Measurements from ENCODE around the gene FCMR. TPM values are rescaled to one million over a fixed set of nuclear protein-coding genes. Genes with fewer than 3 reads are reported as not detected.
A peak's percentile ranks its signal among the peaks of the same experiment; 100 is the strongest.

Gene FCMR
- total and polyA plus RNA-seq, 9 of the 15 experiments (the other 6 are each of a cell fraction or from before 2014, with no cell fraction given), result 0.11 to 0.82 (median 0.20) TPM; not detected in 5

DNA sequence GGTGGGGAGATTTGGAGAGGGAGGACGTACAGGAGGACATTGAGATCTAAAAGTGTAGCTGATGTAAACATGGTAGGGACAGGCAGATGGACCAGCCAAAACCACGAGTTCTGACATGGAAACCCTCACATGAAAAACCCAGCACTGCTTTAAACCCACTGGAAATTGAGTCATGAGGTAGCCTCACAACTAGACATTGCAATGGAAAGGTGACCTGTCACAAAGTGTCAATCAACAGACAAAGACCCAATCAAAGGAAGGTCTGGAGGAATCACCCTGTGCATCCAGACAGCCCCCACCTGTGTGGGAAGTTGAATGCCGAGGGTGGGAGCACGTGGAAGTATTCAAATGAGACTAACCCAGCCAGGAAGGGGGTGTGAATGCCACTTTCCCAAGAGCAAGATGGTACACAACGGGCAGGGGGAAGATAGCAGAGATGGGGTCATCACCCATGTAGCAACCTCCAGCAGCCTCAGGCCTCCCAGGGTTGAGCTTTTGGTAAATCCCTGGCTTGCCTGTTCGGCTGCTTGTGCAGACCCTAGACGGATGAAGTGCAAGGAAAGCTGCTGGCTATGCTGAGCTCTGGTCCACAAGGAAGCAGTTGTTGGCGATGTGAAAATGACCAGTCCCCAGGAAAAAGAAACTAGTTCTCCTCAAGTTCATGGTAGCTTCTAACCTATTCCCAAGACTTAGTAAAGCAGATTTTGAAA lies 5.6 kb downstream of the FCMR start:
- Histone ChIP-seq H4K20me1 (replicated peaks; ENCODE audit: control insufficient read depth, insufficient read depth, low read length) (0 out of 2 replicates have a peak, but pooled peaks cover 3% of the 10 kb centered on the region), H2AFZ (ENCODE audit: low read depth, low read length) (no peak overlapping the region), H3K9ac (ENCODE audit: insufficient read depth in 1 of 2, low read depth in 2 of 2, low read length in 2 of 2) (no peak overlapping the region), H3K4me1 (replicated peaks in 1 of 2; ENCODE audit: control insufficient read depth in 2 of 2, insufficient read depth in 2 of 2, low read length in 2 of 2) (no peaks in the 10 kb centered on the region), H3K36me3 (ENCODE audit: control insufficient read depth, insufficient read depth, low read length) (no peaks in the 10 kb centered on the region), H3K79me2 (ENCODE audit: control insufficient read depth, insufficient read depth, low read length) (no peaks in the 10 kb centered on the region), H3K27ac (ENCODE audit: extremely low read depth, low read depth, low read length) (no peak overlapping the region), H3K9me1 (ENCODE audit: control insufficient read depth, insufficient read depth, low read length) (no peaks in the 10 kb centered on the region), H3K27me3 (ENCODE audit: control insufficient read depth in 2 of 2, insufficient read depth in 2 of 2, low read length in 2 of 2) (peaks cover 34 to 45% of the 10 kb centered on the region in 2 experiments), H3K4me3 (no peak overlapping the region), H3K9me3 (replicated peaks; ENCODE audit: control insufficient read depth, insufficient read depth, low read depth, low read length) (no peaks in the 10 kb centered on the region), H3K4me2 (ENCODE audit: insufficient read depth, low read length) (no peak overlapping the region)
- ATAC-seq (no peak), FAIRE-seq (no peak), DNase-seq (ENCODE audit: extremely low read depth in 1 of 4, low spot score in 3 of 4) (no peak)
- intact Hi-C loops (cut with micrococcal nuclease), result no loop called here
- CTCF ChIA-PET (ENCODE audit: low intra/inter-chr PET ratio), result interaction anchor here (0.5 to 0.6 kb wide), 3 partner anchors 169 to 881 kb away, joined by 3 to 5 read pairs (median 4); no protein-coding TSS in a partner anchor
- POLR2A ChIA-PET, result interaction anchor here (0.6 kb wide), 3 partner anchors 9 to 191 kb away, joined by 3 to 4 read pairs (median 4); no protein-coding TSS in a partner anchor
- in situ Hi-C loops (cut with MboI), result loop anchor here (25.0 kb wide), 1 partner anchor 304 kb away; the partner anchor contains the start of gene EIF2D
- WGBS (ENCODE audit: insufficient coverage, low coverage, missing lambda C conversion rate), result 3% methylated on average over 8 of the region's 8 CpGs
- BruUV-seq (replicated peaks), result no TSS peak
- TF ChIP-seq MAFK (IDR thresholded peaks at IDR 0.05; ENCODE audit: low read length) (no peak), ZNF41 (CRISPR knock-in tag; conservative IDR thresholded peaks at IDR 0.05) (no peak)
- TF ChIP-seq, protein P1, sequence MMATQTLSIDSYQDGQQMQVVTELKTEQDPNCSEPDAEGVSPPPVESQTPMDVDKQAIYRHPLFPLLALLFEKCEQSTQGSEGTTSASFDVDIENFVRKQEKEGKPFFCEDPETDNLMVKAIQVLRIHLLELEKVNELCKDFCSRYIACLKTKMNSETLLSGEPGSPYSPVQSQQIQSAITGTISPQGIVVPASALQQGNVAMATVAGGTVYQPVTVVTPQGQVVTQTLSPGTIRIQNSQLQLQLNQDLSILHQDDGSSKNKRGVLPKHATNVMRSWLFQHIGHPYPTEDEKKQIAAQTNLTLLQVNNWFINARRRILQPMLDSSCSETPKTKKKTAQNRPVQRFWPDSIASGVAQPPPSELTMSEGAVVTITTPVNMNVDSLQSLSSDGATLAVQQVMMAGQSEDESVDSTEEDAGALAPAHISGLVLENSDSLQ (IDR thresholded peaks at IDR 0.05), result peak; percentile 34; the same call in 1 of the 2 replicates

Measured in K562 (cell line).